ENCODE results near the gene DENND4B. TPM values are rescaled to one million over a fixed set of nuclear protein-coding genes. Genes with fewer than 3 reads are reported as not detected.

Gene DENND4B
- total RNA-seq, 1 donor = 27.6 TPM

DNA sequence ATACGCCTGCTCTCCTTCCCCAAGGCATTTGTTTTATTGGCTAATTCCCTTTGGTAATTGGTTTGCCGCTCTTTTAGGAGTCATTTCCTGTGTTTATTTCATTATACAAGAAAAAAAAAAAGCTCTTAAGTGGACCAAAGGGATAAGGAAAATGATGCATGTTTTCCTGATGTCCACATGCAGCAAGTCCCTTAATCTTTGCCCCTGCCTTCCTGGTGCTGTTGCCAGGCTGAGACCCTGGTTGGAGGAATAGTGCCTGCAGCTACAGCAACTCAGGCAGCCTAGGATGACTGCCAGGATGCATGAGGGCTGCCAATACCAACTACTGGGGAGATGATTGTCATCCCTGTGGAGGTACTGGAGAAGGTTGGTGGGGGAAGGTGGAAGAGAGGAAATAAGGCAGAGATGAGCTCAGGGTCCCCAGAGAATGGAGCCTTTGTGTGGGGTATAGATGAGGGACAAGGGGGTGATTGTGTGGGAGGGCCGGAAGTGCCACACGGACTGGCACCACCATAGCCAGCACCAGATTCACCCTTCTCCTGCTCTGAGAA is 17.7 kb downstream of the DENND4B start:
- H3K4me3 ChIP-seq (ENCODE audit: low read depth, low read length) = no peak overlapping the region
- TF ChIP-seq, protein P1, sequence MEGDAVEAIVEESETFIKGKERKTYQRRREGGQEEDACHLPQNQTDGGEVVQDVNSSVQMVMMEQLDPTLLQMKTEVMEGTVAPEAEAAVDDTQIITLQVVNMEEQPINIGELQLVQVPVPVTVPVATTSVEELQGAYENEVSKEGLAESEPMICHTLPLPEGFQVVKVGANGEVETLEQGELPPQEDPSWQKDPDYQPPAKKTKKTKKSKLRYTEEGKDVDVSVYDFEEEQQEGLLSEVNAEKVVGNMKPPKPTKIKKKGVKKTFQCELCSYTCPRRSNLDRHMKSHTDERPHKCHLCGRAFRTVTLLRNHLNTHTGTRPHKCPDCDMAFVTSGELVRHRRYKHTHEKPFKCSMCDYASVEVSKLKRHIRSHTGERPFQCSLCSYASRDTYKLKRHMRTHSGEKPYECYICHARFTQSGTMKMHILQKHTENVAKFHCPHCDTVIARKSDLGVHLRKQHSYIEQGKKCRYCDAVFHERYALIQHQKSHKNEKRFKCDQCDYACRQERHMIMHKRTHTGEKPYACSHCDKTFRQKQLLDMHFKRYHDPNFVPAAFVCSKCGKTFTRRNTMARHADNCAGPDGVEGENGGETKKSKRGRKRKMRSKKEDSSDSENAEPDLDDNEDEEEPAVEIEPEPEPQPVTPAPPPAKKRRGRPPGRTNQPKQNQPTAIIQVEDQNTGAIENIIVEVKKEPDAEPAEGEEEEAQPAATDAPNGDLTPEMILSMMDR (IDR thresholded peaks at IDR 0.05; ENCODE audit: insufficient read depth, low read depth, low read length) = no peak
- peak; percentile 39 for DNase-seq (ENCODE audit: low read depth)

DNA sequence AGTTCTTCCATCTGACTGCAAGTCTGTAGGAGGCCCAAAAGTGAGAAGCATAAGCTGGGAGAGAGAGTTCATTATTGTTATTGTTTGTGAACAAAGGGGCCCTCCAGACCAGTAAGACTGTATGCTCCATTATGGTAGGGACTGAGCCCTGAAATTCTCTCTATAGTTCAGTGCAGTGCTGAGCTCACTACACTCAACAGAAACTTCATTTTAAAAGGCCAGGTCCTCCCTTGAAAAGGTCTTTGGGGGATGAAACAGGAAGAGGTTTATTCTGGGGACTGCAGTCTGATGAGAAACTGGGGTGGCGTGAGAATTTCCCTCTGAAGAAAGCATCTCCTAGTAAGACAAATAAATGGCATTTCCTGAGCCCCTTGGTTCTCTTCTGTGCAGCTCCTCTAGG is 18.3 kb downstream of the DENND4B start:
- no peak overlapping the region for H3K4me3 ChIP-seq (ENCODE audit: low read depth, low read length)
- TF ChIP-seq, protein P1 (IDR thresholded peaks at IDR 0.05; ENCODE audit: insufficient read depth, low read depth, low read length) = no peak
- no peak for DNase-seq (ENCODE audit: low read depth)

- TF ChIP-seq, protein P1 (IDR thresholded peaks at IDR 0.05; ENCODE audit: insufficient read depth, low read depth, low read length) = no peak
- no peak for DNase-seq (ENCODE audit: low read depth)
Observed at GRCh38 chr1:153926405-153926804, 20.1 kb downstream of the DENND4B start.

GRCh38 chr1:153922972-153923925 is 23.3 kb downstream of the DENND4B start, which contains the start of gene GATAD2B:
Gene GATAD2B, minus strand, starts transcription at chr1:153922972. Its CDS starts 94,625 bp downstream, at chr1:153828347.
- TF ChIP-seq, protein P1 (IDR thresholded peaks at IDR 0.05; ENCODE audit: insufficient read depth, low read depth, low read length) = no peak
- peak within 1 kb of the TSS; percentile 88 for H3K4me3 ChIP-seq (ENCODE audit: low read depth, low read length)
- DNase-seq (ENCODE audit: low read depth) = peak; percentile 100

More at GRCh38 chr1:153926405-153926804, 20.1 kb downstream of the DENND4B start:
- H3K4me3 ChIP-seq (ENCODE audit: low read depth, low read length) = no peak overlapping the region

DNA sequence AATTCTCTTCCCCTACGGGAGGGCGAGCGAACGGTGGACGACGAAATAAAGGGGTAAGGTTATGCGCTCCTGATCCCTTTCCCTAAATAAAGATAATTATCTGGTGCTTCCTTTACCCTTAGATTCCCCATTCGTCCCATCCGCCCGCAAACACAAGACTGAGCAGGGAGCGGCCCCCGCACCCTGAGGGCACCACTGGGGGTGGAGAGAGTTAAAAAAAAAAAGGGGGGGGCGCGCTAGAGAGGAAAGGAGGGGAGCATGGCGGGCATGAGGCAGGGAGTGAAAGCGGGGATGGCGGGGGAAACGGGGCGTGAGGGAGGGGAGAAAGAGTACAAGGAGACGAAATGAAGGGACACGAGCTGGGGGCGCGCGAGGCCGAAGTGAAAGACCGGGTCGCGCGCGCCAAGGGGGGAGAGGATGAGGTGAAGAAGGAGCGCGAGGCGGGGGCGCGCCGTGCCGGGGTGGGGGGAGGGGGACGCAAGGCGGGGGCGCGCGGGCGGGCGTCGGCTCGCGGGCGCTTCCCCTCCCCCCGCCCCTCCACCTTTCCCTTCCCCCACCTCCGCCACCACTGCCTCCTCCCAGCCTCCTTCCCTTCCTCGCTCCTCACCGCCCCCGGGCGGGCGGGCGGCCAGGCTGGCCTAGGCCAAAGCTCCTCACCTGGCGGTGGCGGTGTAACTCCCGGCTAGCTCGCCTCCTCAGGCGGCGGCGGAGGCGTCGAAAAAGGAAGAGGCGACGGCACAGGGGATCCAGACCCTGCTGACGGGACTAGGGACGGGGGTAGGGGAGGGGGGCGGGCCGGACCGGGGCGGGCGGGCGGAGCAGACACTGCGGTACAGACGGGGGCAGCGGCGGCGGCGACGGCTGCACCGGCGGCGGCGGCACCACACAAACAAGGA is 24.2 kb downstream of the DENND4B start:
- TF ChIP-seq, protein P1 (IDR thresholded peaks at IDR 0.05; ENCODE audit: insufficient read depth, low read depth, low read length) = peak; percentile 6
- H3K4me3 ChIP-seq (ENCODE audit: low read depth, low read length) = peak overlapping the region; percentile 88
- no peak for DNase-seq (ENCODE audit: low read depth)

DNA sequence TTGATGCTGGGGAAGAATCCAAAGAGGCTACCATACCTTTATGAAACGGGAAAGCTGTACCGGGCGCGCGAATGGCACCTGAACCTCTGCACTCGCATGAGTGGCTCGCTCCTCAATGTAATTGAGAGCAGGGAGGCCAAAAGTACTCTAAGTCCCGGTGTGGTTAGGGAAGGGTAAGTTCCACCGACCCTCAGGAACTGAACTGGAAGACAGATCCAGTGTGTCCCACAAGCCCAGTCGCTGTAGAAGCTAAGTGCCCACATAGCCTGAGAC is 24.8 kb downstream of the DENND4B start:
- peak overlapping the region; percentile 88 for H3K4me3 ChIP-seq (ENCODE audit: low read depth, low read length)
- DNase-seq (ENCODE audit: low read depth) = no peak
- TF ChIP-seq, protein P1 (IDR thresholded peaks at IDR 0.05; ENCODE audit: insufficient read depth, low read depth, low read length) = no peak

Measured in fibroblast of villous mesenchyme (primary cell).